Measurements from ENCODE around the gene MAP3K10. TPM values are rescaled to one million over a fixed set of nuclear protein-coding genes. Genes with fewer than 3 reads are reported as not detected.

The MAP3K10 gene
- total RNA-seq, 2 experiments from 2014 or later = 20.8 to 21.7 TPM

- no peaks in the 10 kb centered on the region for H3K9me3 ChIP-seq (ENCODE audit: control insufficient read depth in 1 of 2, insufficient read depth in 1 of 2, low read length in 2 of 2)
- POLR2A ChIA-PET = interaction anchor here (0.6 kb wide), 2 partner anchors 180 to 1423 kb away, joined by 3 read pairs; no protein-coding TSS in a partner anchor
- no peak overlapping the region for H3K4me3 Mint-ChIP-seq
- no peak overlapping the region for H3K27ac ChIP-seq (ENCODE audit: low read depth in 1 of 2, low read length in 2 of 2)
- H3K36me3 ChIP-seq (ENCODE audit: insufficient read depth, low read length) = no peaks in the 10 kb centered on the region
- CTCF ChIA-PET = no interaction called here
- no peaks in the 10 kb centered on the region for H3K9me3 Mint-ChIP-seq
- ATAC-seq (ENCODE audit: poor library complexity) (no peak), DNase-seq (no peak)
- H3K27me3 ChIP-seq (ENCODE audit: control insufficient read depth in 1 of 2, insufficient read depth in 2 of 2, low read length in 2 of 2) = no peaks in the 10 kb centered on the region
- peaks cover 39% of the 10 kb centered on the region for H3K4me1 Mint-ChIP-seq (ENCODE audit: low read depth)
- H3K4me1 ChIP-seq (ENCODE audit: insufficient read depth, low read length) = peaks cover 50% of the 10 kb centered on the region
- TF ChIP-seq CTCF (IDR thresholded peaks at IDR 0.05) = no peak
- no peak overlapping the region for H3K4me3 ChIP-seq (ENCODE audit: low read length)
- no peak overlapping the region for H3K27ac Mint-ChIP-seq
- no peaks in the 10 kb centered on the region for H3K27me3 Mint-ChIP-seq
- no peaks in the 10 kb centered on the region for H3K36me3 Mint-ChIP-seq (ENCODE audit: low read depth)
- intact Hi-C loops (cut with DNase I, micrococcal nuclease) = no loop called here
Observed at GRCh38 chr19:40147338-40147692, 43.9 kb upstream of the MAP3K10 start.

GRCh38 chr19:40147693-40148347 lies 43.4 kb upstream of the MAP3K10 start:
- no peaks in the 10 kb centered on the region for H3K27me3 Mint-ChIP-seq
- peak in 3 of 14 experiments; percentile 12 to 56 (median 45) for DNase-seq
- no peaks in the 10 kb centered on the region for H3K36me3 Mint-ChIP-seq (ENCODE audit: low read depth)
- ATAC-seq (ENCODE audit: poor library complexity) = no peak
- H3K27ac Mint-ChIP-seq = no peak overlapping the region
- ChIA-PET CTCF (no interaction called here), POLR2A (interaction anchor here (0.6 kb wide), 2 partner anchors 181 to 1423 kb away, joined by 3 read pairs; no protein-coding TSS in a partner anchor)
- intact Hi-C loops (cut with DNase I, micrococcal nuclease) = no loop called here
- no peak for TF ChIP-seq CTCF (IDR thresholded peaks at IDR 0.05)
- no peaks in the 10 kb centered on the region for H3K27me3 ChIP-seq (ENCODE audit: control insufficient read depth in 1 of 2, insufficient read depth in 2 of 2, low read length in 2 of 2)
- no peak overlapping the region for H3K4me3 ChIP-seq (ENCODE audit: low read length)
- peaks cover 45% of the 10 kb centered on the region for H3K4me1 ChIP-seq (ENCODE audit: insufficient read depth, low read length)
- H3K9me3 ChIP-seq (ENCODE audit: control insufficient read depth in 1 of 2, insufficient read depth in 1 of 2, low read length in 2 of 2) = no peaks in the 10 kb centered on the region
- H3K4me1 Mint-ChIP-seq (ENCODE audit: low read depth) = peaks cover 39% of the 10 kb centered on the region
- H3K4me3 Mint-ChIP-seq = no peak overlapping the region
- H3K9me3 Mint-ChIP-seq = no peaks in the 10 kb centered on the region
- no peaks in the 10 kb centered on the region for H3K36me3 ChIP-seq (ENCODE audit: insufficient read depth, low read length)
- H3K27ac ChIP-seq (ENCODE audit: low read depth in 1 of 2, low read length in 2 of 2) = no peak overlapping the region

GRCh38 chr19:40149501-40149900 lies 41.7 kb upstream of the MAP3K10 start:
- Mint-ChIP-seq H3K36me3 (ENCODE audit: low read depth) (no peaks in the 10 kb centered on the region), H3K4me1 (ENCODE audit: low read depth) (peaks cover 25% of the 10 kb centered on the region), H3K27me3 (no peaks in the 10 kb centered on the region), H3K27ac (no peak overlapping the region), H3K4me3 (no peak overlapping the region), H3K9me3 (no peaks in the 10 kb centered on the region)
- Histone ChIP-seq H3K4me1 (ENCODE audit: insufficient read depth, low read length) (peaks cover 36% of the 10 kb centered on the region), H3K9me3 (ENCODE audit: control insufficient read depth in 1 of 2, insufficient read depth in 1 of 2, low read length in 2 of 2) (no peaks in the 10 kb centered on the region), H3K27ac (ENCODE audit: low read depth in 1 of 2, low read length in 2 of 2) (no peak overlapping the region), H3K36me3 (ENCODE audit: insufficient read depth, low read length) (no peaks in the 10 kb centered on the region), H3K27me3 (ENCODE audit: control insufficient read depth in 1 of 2, insufficient read depth in 2 of 2, low read length in 2 of 2) (no peaks in the 10 kb centered on the region), H3K4me3 (ENCODE audit: low read length) (no peak overlapping the region)
- POLR2A ChIA-PET = no interaction called here
- intact Hi-C loops (cut with DNase I, micrococcal nuclease) = no loop called here
- no peak for TF ChIP-seq CTCF (IDR thresholded peaks at IDR 0.05)
- CTCF ChIA-PET = no interaction called here
- no peak for DNase-seq
- ATAC-seq (ENCODE audit: poor library complexity) = no peak
